NOMO-1 treated with dmso at 0.1 percent for 144 hours (cell line): Measurements from ENCODE around the gene LRRC8B.

Experiments used
- DNase-seq: peaks from one replicate; lab custom pipeline; 2025; ENCODE audit not compliant: unreplicated experiment; lab: John Stamatoyannopoulos, UW

Gene LRRC8B

GRCh38 chr1:89578946-89579684 lies 54.5 kb downstream of the LRRC8B start:
- no peak for DNase-seq

GRCh38 chr1:89580036-89580435 lies 55.4 kb downstream of the LRRC8B start:
- no peak for DNase-seq

GRCh38 chr1:89581859-89582258 lies 57.2 kb downstream of the LRRC8B start:
- DNase-seq = no peak

GRCh38 chr1:89582571-89582970 lies 57.9 kb downstream of the LRRC8B start:
- no peak for DNase-seq

GRCh38 chr1:89584211-89584610 lies 59.6 kb downstream of the LRRC8B start:
- DNase-seq = no peak

GRCh38 chr1:89584781-89585180 lies 60.2 kb downstream of the LRRC8B start:
- no peak for DNase-seq

GRCh38 chr1:89587729-89588161 lies 63.1 kb downstream of the LRRC8B start:
- no peak for DNase-seq

GRCh38 chr1:89588480-89588879 lies 63.9 kb downstream of the LRRC8B start:
- DNase-seq = no peak

- DNase-seq = no peak
These were observed 64.9 kb downstream of the LRRC8B start for GRCh38 chr1:89589515-89589914.

- no peak for DNase-seq
These were observed 65.9 kb downstream of the LRRC8B start for GRCh38 chr1:89590341-89591080.

- DNase-seq = peak; percentile 64
These were observed 68.3 kb downstream of the LRRC8B start for GRCh38 chr1:89592861-89593302.

- DNase-seq = no peak
These were observed 69.6 kb downstream of the LRRC8B start for GRCh38 chr1:89594096-89594740.

GRCh38 chr1:89596698-89597097 lies 72.1 kb downstream of the LRRC8B start:
- no peak for DNase-seq

- peak; percentile 7 for DNase-seq
These were observed 74.1 kb downstream of the LRRC8B start for GRCh38 chr1:89598450-89599331.

GRCh38 chr1:89599332-89599630 lies 74.7 kb downstream of the LRRC8B start:
- no peak for DNase-seq

- no peak for DNase-seq
These were observed 76.0 kb downstream of the LRRC8B start for GRCh38 chr1:89600451-89601224.

- no peak for DNase-seq
These were observed 78.3 kb downstream of the LRRC8B start for GRCh38 chr1:89602871-89603404.

- no peak for DNase-seq
These were observed 79.2 kb downstream of the LRRC8B start for GRCh38 chr1:89603651-89604413.

GRCh38 chr1:89604414-89604735 lies 79.7 kb downstream of the LRRC8B start:
- DNase-seq = no peak
